SK-N-MC (cell line): ENCODE measurements around the gene ZFAND2A.
"Not testable (repeated sequence)": the region's sequence is repeated elsewhere in the genome, so short reads cannot be mapped to it uniquely, and the experiment has no call there.

Experiments
- DNase-seq: peaks from one replicate; pipeline ENCODE4 v3.0.0-alpha.2; 2011; ENCODE audit warnings: low read depth, low spot score
- H3K27ac ChIP-seq: fragments of 200-600 bp; sonication (generic); 2 replicates; pipeline ENCODE4 v1.5.1; 2016; ENCODE audit warnings: mixed run types
- H3K36me3 ChIP-seq: fragments of 200-600 bp; sonication (generic); 2 replicates; pipeline ENCODE4 v1.6.1; 2017; ENCODE audit warnings: antibody characterized with exemption, low read length, mixed read lengths; ENCODE audit not compliant: insufficient read depth
- H3K4me3 ChIP-seq: fragments of 200-600 bp; sonication (generic); 2 replicates; pipeline ENCODE4 v1.5.1; 2016
- H3K9ac ChIP-seq: fragments of 200-600 bp; sonication (generic); 2 replicates; pipeline ENCODE4 v1.8.0; 2017; ENCODE audit warnings: mixed run types, mixed read lengths; ENCODE audit not compliant: insufficient read length
- H3K9me3 ChIP-seq: fragments of 200-600 bp; sonication (generic); 2 replicates; pipeline ENCODE4 v1.6.1; 2017; ENCODE audit warnings: low read depth, mild to moderate bottlenecking, antibody characterized with exemption, low read length, moderate library complexity, mixed read lengths
- EZH2 ChIP-seq: fragments of 200-600 bp; sonication (generic); IDR thresholded peaks from one replicate; pipeline ENCODE4 v1.6.1; 2017; ENCODE audit warnings: antibody characterized with exemption
- FOXP2 ChIP-seq: optimal IDR thresholded peaks from 2 replicates; pipeline ENCODE3; 2011; ENCODE audit warnings: mild to moderate bottlenecking, moderate library complexity; ENCODE audit not compliant: insufficient read depth; ENCODE audit errors: extremely low read length, control extremely low read depth
- POLR2AphosphoS5 ChIP-seq: IDR thresholded peaks from 2 replicates; pipeline ENCODE4 v1.6.1; 2012; ENCODE audit warnings: mild to moderate bottlenecking, low read depth, low read length, borderline replicate concordance

ZFAND2A gene, protein sequence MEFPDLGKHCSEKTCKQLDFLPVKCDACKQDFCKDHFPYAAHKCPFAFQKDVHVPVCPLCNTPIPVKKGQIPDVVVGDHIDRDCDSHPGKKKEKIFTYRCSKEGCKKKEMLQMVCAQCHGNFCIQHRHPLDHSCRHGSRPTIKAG

DNA sequence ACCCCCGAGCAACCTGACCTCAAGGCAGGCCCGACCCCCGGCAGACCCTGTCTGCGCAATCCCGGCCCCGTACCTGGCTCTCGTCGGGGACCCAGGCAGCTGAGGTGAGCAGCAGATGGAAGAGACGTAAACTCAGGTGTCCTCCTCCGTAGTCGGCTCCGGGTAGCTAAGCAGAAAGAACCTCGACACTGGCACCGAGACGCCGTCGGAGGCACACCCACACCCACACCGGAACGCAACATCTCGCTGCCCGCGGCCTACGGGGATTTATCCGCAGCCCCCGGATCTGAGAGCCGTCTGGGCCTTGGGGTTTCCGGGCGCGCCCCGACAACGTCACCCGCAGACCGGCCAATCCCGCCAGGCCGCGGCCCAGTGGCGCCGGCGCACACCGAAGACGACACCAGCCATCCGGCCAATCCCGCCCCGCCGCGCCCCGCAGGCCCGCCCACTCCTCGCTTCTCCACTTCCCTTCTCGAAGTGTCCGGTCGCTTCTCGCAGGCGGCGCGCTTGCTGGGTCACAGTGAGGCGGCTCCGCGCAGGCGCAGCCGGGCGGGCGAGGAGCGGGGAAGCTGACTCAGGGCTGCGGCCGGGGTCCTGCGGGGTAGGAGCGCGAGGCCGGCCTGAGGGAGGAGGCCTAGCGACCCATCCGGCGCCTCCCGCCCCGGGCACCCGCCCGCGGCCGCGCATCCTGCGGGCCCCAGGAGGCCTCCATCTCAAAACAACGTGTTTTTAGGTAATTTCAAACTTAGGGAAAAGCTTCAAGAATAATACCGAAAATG, at the start of gene ZFAND2A:
ZFAND2A (minus strand) TSS at position 306 of the 779 bp plus-strand sequence. CDS start 1,984 bp downstream, outside the sequence.
- TF ChIP-seq EZH2: no peak
- peak; percentile 37 for TF ChIP-seq FOXP2
- TF ChIP-seq POLR2AphosphoS5: peak; percentile 85
- Histone ChIP-seq H3K4me3 (peak within 1 kb of the TSS; percentile 97), H3K9ac (peak within 1 kb of the TSS; percentile 99), H3K27ac (peak within 1 kb of the TSS; percentile 88), H3K36me3 (no peaks in the 10 kb centered on the region; the same call in none of the 2 replicates), H3K9me3 (no peaks in the 10 kb centered on the region)
- peak; percentile 62 for DNase-seq

DNA sequence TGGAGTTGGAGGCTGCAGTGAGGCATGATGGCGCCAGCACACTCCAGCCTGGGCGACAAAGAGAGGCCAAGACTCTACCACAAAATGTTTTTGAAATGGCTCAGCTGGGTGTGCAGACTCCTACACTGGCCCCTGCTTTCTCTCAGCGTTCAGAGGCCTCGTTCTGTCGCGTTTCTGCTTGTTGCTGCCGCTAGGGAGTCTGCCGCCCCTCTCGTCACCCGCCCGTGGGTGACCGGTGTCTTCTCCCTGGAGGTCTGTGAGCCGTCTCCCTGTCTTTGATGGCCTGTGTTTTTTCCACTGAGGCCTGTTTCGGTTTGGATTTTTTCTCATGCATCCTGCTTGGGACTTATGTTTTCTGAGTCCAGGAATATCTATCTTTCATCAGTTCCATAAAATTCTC, 49.1 kb upstream of the ZFAND2A start:
- no peaks in the 10 kb centered on the region for H3K36me3 ChIP-seq
- no peak for TF ChIP-seq FOXP2
- H3K27ac ChIP-seq: no peak overlapping the region
- H3K9ac ChIP-seq: no peak overlapping the region
- DNase-seq: no peak
- no peaks in the 10 kb centered on the region for H3K9me3 ChIP-seq
- no peak overlapping the region for H3K4me3 ChIP-seq

DNA sequence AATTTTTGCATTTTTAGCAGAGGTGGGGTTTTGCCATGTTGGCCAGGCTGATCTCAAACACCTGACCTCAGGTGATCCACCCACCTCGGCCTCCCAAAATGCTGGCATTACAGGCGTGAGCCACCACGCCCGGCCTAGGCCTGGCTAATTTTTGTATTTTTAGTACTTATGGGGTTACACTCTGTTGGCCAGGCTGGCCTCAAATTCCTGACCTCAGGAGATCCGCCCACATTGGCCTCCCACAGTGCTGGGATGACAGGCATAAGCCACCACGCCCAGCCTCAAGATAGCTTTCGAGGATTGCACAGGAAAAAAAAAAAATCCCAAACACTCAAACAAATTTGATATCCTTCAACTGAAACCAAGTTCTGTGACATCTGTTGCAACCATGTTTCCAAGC, 45.7 kb upstream of the ZFAND2A start:
- DNase-seq, H3K36me3 ChIP-seq, H3K27ac ChIP-seq, H3K9ac ChIP-seq, H3K9me3 ChIP-seq, H3K4me3 ChIP-seq: not testable (repeated sequence)

DNA sequence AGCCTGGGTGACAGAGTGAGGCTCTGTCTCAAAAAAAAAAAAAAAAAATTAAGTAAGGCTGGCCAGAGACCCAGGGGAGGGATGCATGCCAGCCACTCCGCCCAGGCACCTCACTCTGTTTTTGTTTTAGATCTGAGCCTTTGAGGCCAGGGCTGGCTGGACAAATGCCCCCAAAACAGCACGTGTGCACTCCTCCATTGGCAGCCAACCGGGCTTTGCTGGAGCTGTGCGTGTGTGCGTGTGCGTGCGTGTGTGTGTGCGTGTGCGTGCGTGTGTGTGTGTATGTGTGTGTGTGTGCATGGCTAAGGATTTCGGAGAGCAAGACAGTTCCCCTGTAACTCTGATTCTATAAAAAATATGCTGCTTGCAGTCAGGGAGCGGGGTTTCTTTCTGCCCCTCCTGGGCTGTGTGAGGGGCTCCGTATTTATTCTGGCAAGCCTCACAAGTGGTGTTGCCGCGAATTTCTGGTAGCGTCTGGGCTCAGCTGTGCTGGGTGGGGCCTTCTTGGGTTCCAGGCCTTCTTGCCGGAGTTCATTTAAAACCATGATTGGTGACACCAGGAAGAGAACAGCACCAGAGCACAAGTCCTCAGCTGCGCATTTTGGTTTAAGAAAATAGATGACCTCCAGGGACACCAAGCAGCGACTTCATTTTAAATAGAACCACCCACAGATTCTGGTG, 44.6 kb upstream of the ZFAND2A start:
- H3K27ac ChIP-seq: no peak overlapping the region; the same call in 1 of the 2 replicates
- no peak for TF ChIP-seq EZH2
- no peak for TF ChIP-seq FOXP2
- no peak for TF ChIP-seq POLR2AphosphoS5
- no peaks in the 10 kb centered on the region for H3K9me3 ChIP-seq
- no peak overlapping the region for H3K9ac ChIP-seq
- DNase-seq: no peak
- H3K36me3 ChIP-seq: no peaks in the 10 kb centered on the region
- H3K4me3 ChIP-seq: no peak overlapping the region

DNA sequence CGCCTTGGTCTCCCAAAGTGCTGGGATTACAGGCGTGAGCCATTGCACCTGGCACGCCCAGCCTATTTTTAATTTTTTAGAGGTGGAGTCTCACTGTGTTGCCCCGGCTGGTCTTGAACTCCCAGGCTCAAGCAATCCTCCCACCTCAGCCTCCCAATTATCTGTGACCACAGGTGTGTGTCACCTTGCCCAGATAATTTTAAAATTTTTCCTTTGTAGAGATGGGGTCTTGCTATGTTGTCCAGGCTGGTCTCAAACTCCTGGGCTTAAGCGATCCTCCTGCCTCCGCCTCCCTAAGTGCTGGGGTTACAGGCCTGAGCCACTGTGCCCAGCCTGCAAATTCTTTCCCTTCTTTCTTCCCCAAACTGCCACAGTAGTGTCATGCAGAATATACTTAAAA, 42.9 kb upstream of the ZFAND2A start:
- H3K4me3 ChIP-seq, DNase-seq, H3K9me3 ChIP-seq, H3K36me3 ChIP-seq, H3K27ac ChIP-seq, H3K9ac ChIP-seq: not testable (repeated sequence)

DNA sequence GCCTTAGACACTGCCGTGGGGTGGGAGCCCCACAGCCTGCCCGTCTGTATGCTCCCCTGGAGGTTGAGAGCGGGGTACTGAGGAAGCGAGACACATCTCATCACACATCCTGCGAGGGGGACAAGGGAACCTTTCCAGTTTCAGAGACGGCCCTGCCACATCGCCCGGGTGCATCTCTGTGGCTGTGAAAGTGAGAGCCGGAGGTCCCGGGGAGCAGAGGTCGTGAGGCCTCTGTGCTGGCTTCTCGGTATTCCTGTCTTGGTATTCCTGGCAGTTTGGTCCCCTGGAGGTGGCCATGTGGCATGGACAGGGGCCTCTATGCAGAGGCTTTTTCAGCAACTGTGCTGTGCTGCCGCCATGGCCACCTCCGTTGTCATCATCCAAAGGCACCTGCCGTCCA, 41.9 kb upstream of the ZFAND2A start:
- TF ChIP-seq POLR2AphosphoS5 (no peak), EZH2 (no peak), FOXP2 (no peak)
- Histone ChIP-seq H3K4me3 (no peak overlapping the region), H3K27ac (no peak overlapping the region), H3K36me3 (no peaks in the 10 kb centered on the region), H3K9me3 (no peaks in the 10 kb centered on the region), H3K9ac (no peak overlapping the region)
- DNase-seq: no peak

DNA sequence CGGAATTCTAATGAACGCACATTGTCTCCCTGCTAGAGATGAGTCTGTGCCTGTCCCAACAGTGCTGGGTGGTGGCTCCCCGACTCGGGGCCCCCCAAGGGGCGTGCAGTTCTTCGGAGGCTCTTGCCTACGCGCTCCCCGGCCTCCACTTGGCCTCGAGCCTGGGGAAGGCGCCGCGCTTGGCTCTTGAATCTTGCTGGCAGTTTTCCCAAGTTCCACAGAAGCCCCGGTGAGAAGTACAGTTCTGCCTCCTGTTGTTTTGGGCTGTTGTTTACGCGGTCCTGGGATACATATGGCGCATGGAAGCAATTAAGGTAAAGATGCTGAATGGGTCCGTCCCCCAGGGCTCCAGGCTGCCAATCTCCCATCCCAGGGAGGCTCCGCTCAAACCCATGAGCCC, 40.0 kb upstream of the ZFAND2A start:
- Histone ChIP-seq H3K4me3 (peak overlapping the region; percentile 45), H3K27ac (no peak overlapping the region), H3K36me3 (no peaks in the 10 kb centered on the region), H3K9ac (peak overlapping the region; percentile 3), H3K9me3 (no peaks in the 10 kb centered on the region)
- TF ChIP-seq FOXP2 (peak; percentile 99), POLR2AphosphoS5 (no peak), EZH2 (no peak)
- DNase-seq: peak; percentile 12

DNA sequence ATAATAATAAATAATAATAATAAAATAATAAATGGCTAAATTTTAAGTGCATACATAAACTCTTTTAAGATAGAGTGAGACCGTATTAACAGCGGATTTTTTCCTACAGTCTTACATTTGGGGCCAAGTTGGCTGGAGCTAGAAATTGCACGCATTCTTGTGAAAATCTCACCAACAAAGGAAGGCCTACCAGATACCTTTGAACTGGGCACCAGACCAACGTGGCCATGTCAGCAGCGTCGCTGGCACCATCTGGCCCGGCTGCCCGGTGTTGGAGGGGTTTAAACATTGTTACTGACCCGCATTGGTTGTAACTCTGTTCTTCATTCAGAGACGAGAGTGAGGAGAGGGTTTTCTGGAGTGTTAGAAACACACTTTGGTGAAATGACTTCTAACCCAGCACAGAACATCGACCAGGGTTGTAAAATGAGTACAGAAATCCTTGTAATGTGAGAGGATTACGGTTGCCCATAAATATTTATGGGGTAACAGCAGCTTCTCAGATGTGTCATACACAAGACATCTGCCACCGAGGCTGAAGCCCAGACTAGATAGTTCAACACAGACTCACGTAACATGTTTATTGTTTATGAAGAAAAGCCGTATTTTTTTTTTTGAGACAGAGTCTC, 38.1 kb upstream of the ZFAND2A start:
- peak; percentile 17 for TF ChIP-seq FOXP2
- no peak for TF ChIP-seq POLR2AphosphoS5
- Histone ChIP-seq H3K9me3 (no peaks in the 10 kb centered on the region), H3K36me3 (no peaks in the 10 kb centered on the region), H3K9ac (peak overlapping the region; percentile 64), H3K4me3 (peak overlapping the region; percentile 54), H3K27ac (peak overlapping the region; percentile 91)
- peak; percentile 18 for DNase-seq

DNA sequence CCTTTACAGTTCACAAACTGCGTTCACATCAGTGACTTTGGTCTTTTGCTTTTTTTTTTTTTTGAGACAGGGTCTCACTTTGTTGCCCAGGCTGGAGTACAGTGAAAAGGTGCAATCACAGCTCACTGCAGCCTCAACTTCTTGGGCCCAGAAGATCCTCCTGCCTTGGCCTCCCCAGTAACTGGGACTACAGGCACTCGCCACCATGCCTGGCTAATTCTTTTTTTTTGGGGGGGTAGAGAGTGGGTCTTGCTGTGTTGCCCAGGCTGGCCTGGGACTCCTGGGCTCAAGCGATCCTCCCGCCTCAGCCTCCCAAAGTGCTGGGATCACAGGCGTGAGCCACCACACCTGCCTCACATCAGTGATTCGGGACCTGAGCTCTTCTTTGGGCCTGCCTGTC, 37.0 kb upstream of the ZFAND2A start:
- Histone ChIP-seq H3K9ac (no peak overlapping the region), H3K4me3 (no peak overlapping the region), H3K36me3 (no peaks in the 10 kb centered on the region), H3K27ac (peak overlapping the region; percentile 91; the same call in 1 of the 2 replicates), H3K9me3 (no peaks in the 10 kb centered on the region)
- no peak for DNase-seq
- TF ChIP-seq POLR2AphosphoS5 (no peak), FOXP2 (no peak), EZH2 (no peak)

DNA sequence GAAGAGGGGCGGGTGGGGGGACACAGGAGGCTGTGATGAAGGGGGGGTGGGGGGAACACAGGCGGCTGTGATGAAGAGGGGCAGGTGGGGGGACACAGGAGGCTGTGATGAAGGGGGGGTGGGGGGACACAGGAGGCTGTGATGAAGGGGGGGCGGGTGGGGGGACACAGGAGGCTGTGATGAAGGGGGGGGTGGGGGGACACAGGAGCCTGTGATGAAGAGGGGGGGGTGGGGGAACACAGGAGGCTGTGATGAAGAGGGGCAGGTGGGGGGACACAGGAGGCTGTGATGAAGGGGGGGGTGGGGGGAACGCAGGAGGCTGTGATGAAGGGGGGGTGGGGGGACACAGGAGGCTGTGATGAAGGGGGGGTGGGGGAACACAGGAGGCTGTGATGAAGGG, 36.4 kb upstream of the ZFAND2A start:
- H3K9ac ChIP-seq, DNase-seq, H3K9me3 ChIP-seq, H3K27ac ChIP-seq, H3K4me3 ChIP-seq, H3K36me3 ChIP-seq: not testable (repeated sequence)
